ENCODE data around the gene TFR2.

DNA sequence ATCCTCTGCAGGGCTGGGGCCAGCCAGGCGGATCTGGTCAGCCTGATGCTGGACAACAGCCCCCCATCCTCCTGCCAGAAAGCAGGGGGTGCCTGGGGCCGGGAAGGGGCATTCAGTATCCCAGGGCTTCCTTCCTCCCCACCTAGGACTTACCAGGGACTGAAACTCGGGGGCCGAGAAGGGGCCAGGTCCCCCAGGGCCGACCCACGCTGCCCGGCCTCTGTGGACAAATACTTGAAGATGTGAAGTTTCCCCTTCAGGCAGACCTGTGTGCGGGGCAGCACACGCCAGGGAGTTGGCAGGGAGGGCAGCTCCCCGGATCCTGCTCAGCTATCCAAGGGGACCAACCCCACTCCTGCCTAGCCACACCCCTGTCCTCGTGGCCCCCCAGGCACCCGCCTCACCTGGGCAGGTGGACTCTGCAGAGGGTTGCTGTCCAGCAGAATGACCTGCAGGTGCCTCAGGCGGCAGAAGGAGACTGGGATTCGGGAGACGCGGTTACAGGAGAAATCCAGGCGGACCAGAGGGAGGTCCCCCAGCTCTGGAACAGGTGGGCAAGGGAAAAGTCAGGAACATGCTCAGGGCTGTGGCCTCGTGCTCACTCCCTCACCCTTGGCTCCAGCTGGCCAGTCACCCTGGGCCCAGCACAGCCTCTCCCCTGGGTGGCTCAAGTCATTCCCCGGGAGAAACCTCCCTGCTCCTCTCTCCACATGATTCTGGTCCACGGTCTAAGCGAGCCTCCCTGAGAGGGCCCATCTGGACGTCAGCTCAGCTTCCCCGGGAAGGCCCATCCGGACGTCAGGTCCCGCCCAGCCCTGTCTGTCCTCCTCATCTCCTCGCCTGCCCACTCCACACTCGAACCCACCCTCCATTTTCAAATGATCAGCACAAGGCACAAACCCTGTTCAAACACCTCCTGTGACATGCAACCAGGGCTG is 62.8 kb downstream of the TFR2 start:
- TF ChIP-seq, protein P1, sequence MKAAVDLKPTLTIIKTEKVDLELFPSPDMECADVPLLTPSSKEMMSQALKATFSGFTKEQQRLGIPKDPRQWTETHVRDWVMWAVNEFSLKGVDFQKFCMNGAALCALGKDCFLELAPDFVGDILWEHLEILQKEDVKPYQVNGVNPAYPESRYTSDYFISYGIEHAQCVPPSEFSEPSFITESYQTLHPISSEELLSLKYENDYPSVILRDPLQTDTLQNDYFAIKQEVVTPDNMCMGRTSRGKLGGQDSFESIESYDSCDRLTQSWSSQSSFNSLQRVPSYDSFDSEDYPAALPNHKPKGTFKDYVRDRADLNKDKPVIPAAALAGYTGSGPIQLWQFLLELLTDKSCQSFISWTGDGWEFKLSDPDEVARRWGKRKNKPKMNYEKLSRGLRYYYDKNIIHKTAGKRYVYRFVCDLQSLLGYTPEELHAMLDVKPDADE (CRISPR knock-in tag; IDR thresholded peaks at IDR 0.05) = no peak
- no peak for TF ChIP-seq ZNF101 (CRISPR knock-in tag; IDR thresholded peaks at IDR 0.05; ENCODE audit: borderline replicate concordance, low read depth)
- TF ChIP-seq, protein P2, sequence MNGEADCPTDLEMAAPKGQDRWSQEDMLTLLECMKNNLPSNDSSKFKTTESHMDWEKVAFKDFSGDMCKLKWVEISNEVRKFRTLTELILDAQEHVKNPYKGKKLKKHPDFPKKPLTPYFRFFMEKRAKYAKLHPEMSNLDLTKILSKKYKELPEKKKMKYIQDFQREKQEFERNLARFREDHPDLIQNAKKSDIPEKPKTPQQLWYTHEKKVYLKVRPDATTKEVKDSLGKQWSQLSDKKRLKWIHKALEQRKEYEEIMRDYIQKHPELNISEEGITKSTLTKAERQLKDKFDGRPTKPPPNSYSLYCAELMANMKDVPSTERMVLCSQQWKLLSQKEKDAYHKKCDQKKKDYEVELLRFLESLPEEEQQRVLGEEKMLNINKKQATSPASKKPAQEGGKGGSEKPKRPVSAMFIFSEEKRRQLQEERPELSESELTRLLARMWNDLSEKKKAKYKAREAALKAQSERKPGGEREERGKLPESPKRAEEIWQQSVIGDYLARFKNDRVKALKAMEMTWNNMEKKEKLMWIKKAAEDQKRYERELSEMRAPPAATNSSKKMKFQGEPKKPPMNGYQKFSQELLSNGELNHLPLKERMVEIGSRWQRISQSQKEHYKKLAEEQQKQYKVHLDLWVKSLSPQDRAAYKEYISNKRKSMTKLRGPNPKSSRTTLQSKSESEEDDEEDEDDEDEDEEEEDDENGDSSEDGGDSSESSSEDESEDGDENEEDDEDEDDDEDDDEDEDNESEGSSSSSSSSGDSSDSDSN (CRISPR knock-in tag; IDR thresholded peaks at IDR 0.05) = no peak
- TF ChIP-seq NR2C2 (CRISPR knock-in tag; IDR thresholded peaks at IDR 0.05; ENCODE audit: borderline replicate concordance) = no peak
- TF ChIP-seq ZNF263 (CRISPR knock-in tag; IDR thresholded peaks at IDR 0.05) = no peak
- TF ChIP-seq SUZ12 (IDR thresholded peaks at IDR 0.05; ENCODE audit: low read depth, low read length) = no peak
- no peak for TF ChIP-seq ZSCAN25 (CRISPR knock-in tag; IDR thresholded peaks at IDR 0.05)
